Keratinocyte (primary cell): Measurements from ENCODE around the gene FXYD6. TPM values are rescaled to one million over a fixed set of nuclear protein-coding genes. Genes with fewer than 3 reads are reported as not detected.

Source experiments
- DNase-seq: peaks from one replicate; pipeline ENCODE4 v3.0.0-alpha.2; 2011; ENCODE audit warnings: low read depth, missing footprints, low spot score
- FAIRE-seq: peaks from 2 replicates; lab custom pipeline; 2011; peaks lifted over from hg19 to GRCh38; lab: Jason Lieb, UNC
- H2AFZ ChIP-seq: 2 replicates; pipeline ENCODE4 v1.6.0; 2012; ENCODE audit warnings: low read length, control low read depth, inconsistent platforms; ENCODE audit not compliant: control insufficient read depth
- H3K27ac ChIP-seq: 2 replicates; pipeline ENCODE4 v1.5.1; 2011; ENCODE audit warnings: low read length; ENCODE audit not compliant: control insufficient read depth, insufficient read depth
- H3K27me3 ChIP-seq: 3 replicates; pipeline ENCODE4 v1.6.0; 2011; ENCODE audit warnings: low read length; ENCODE audit not compliant: control insufficient read depth, insufficient read depth; ENCODE audit errors: extremely low read depth
- H3K36me3 ChIP-seq, 2 experiments: 2 replicates in 1 of 2; 3 replicates in 1 of 2; pipeline ENCODE4 v1.5.1; 2011; ENCODE audit warnings: low read length in 2 of 2, mild to moderate bottlenecking in 1 of 2; ENCODE audit not compliant: control insufficient read depth in 2 of 2, insufficient read depth in 2 of 2; ENCODE audit errors: extremely low read depth in 1 of 2
- H3K4me1 ChIP-seq: 3 replicates; pipeline ENCODE4 v1.5.1; 2011; ENCODE audit warnings: low read length; ENCODE audit not compliant: control insufficient read depth, insufficient read depth; ENCODE audit errors: extremely low read depth
- H3K4me2 ChIP-seq: 3 replicates; pipeline ENCODE4 v1.6.0; 2011; ENCODE audit warnings: low read depth, low read length; ENCODE audit not compliant: control insufficient read depth, insufficient read depth; ENCODE audit errors: extremely low read depth
- H3K4me3 ChIP-seq, 3 experiments: fragments of 200-600 bp in 1 of 3; sonication (generic) in 1 of 3; 2 replicates in 2 of 3; 3 replicates in 1 of 3; pipeline ENCODE4 v1.5.1; 2011 to 2016; ENCODE audit warnings: low read length in 3 of 3, mild to moderate bottlenecking in 3 of 3, control low read depth in 2 of 3, inconsistent platforms in 1 of 3, low read depth in 1 of 3, mixed read lengths in 1 of 3, mixed run types in 1 of 3, moderate library complexity in 1 of 3; ENCODE audit not compliant: control insufficient read depth in 2 of 3, insufficient read depth in 2 of 3; ENCODE audit errors: extremely low read depth in 1 of 3
- H3K79me2 ChIP-seq: 2 replicates; pipeline ENCODE4 v1.6.0; 2012; ENCODE audit warnings: low read length; ENCODE audit not compliant: control insufficient read depth, insufficient read depth
- H3K9ac ChIP-seq: 3 replicates; pipeline ENCODE4 v1.6.0; 2011; ENCODE audit warnings: low read length; ENCODE audit not compliant: control insufficient read depth, insufficient read depth; ENCODE audit errors: extremely low read depth
- H3K9me1 ChIP-seq: 3 replicates; pipeline ENCODE4 v1.6.0; 2011; ENCODE audit warnings: low read length; ENCODE audit not compliant: control insufficient read depth, insufficient read depth; ENCODE audit errors: extremely low read depth
- H3K9me3 ChIP-seq: 2 replicates; pipeline ENCODE4 v1.5.1; 2012; ENCODE audit warnings: low read depth, low read length; ENCODE audit not compliant: control insufficient read depth
- H4K20me1 ChIP-seq: 3 replicates; pipeline ENCODE4 v1.6.0; 2011; ENCODE audit warnings: low read length; ENCODE audit not compliant: control insufficient read depth, insufficient read depth; ENCODE audit errors: extremely low read depth
- CTCF ChIP-seq, 3 experiments: IDR thresholded peaks in 1 of 3; conservative IDR thresholded peaks in 1 of 3; optimal IDR thresholded peaks in 1 of 3; 2 replicates in 2 of 3; 3 replicates in 1 of 3; pipeline versions ENCODE3 to v1.5.1; 2011; ENCODE audit warnings: low read length in 3 of 3, mild to moderate bottlenecking in 3 of 3, moderate library complexity in 2 of 3, control low read depth in 1 of 3, inconsistent platforms in 1 of 3; ENCODE audit not compliant: insufficient read depth in 2 of 3; ENCODE audit errors: extremely low read depth in 1 of 3
- EZH2 ChIP-seq: IDR thresholded peaks from one replicate; pipeline ENCODE4 v1.6.1; 2012; ENCODE audit warnings: inconsistent platforms, mild to moderate bottlenecking, low read length, moderate library complexity
- dilution Hi-C: fragments of 300-500 bp; cut with MboI; formaldehyde crosslinking; loops from one replicate; pipeline ENCODE4 v1.7.0; 2020; ENCODE audit warnings: low sequenced_read_pairs; ENCODE audit not compliant: extremely low pct_ligation_motif_present
- polyA plus RNA-seq, 5 experiments: library from polyadenylated mRNA; depleted of rRNA in 3 of 5; stranded (reverse) in 3 of 5; stranded (forward) in 1 of 5; unstranded in 1 of 5; fragments of >200 nt; gene quantifications; 1 replicate in 1 of 5; 2 replicates in 3 of 5; 3 replicates in 1 of 5; pipeline versions ENCODE4 v1.2.1 to v1.2.3, GENCODE V29; 2011 to 2012; ENCODE audit warnings: missing spikeins in 2 of 5, low read depth in 1 of 5, low replicate concordance in 1 of 5

Gene FXYD6
- polyA plus RNA-seq, 1 donor (not counting 4 experiments of a cell fraction or from before 2014, with no cell fraction given): not detected

- FAIRE-seq (no peak), DNase-seq (no peak)
- Histone ChIP-seq H3K4me2 (no peak overlapping the region), H3K4me3 (no peak overlapping the region), H3K27ac (no peak overlapping the region), H3K79me2 (no peaks in the 10 kb centered on the region), H4K20me1 (no peaks in the 10 kb centered on the region), H3K36me3 (no peaks in the 10 kb centered on the region), H3K4me1 (peaks cover 9% of the 10 kb centered on the region), H3K9me3 (no peaks in the 10 kb centered on the region), H3K9me1 (no peaks in the 10 kb centered on the region), H3K9ac (no peak overlapping the region), H3K27me3 (peaks cover 9% of the 10 kb centered on the region), H2AFZ (no peak overlapping the region)
- no peak for TF ChIP-seq EZH2
- no peak for TF ChIP-seq CTCF (optimal IDR thresholded peaks at IDR 0.05 in 1 of 3, IDR thresholded peaks at IDR 0.05 in 1 of 3, conservative IDR thresholded peaks at IDR 0.05 in 1 of 3; ENCODE audit: extremely low read depth in 1 of 3, insufficient read depth in 2 of 3, low read length in 3 of 3)
- dilution Hi-C loops: no loop called here
These were observed 35.2 kb upstream of the FXYD6 start for GRCh38 chr11:117911694-117912093.

GRCh38 chr11:117910941-117911655 lies 34.6 kb upstream of the FXYD6 start:
- dilution Hi-C loops: no loop called here
- DNase-seq: no peak
- no peak overlapping the region for H3K27ac ChIP-seq

More at GRCh38 chr11:117910941-117911655, 34.6 kb upstream of the FXYD6 start:
- Histone ChIP-seq H3K4me1 (peaks cover 9% of the 10 kb centered on the region), H3K9me1 (no peaks in the 10 kb centered on the region), H3K9me3 (no peaks in the 10 kb centered on the region), H3K9ac (no peak overlapping the region), H3K4me3 (no peak overlapping the region), H3K4me2 (no peak overlapping the region), H3K36me3 (no peaks in the 10 kb centered on the region), H4K20me1 (no peaks in the 10 kb centered on the region), H3K79me2 (no peaks in the 10 kb centered on the region), H3K27me3 (peaks cover 9% of the 10 kb centered on the region), H2AFZ (no peak overlapping the region)
- no peak for FAIRE-seq
- no peak for TF ChIP-seq CTCF (optimal IDR thresholded peaks at IDR 0.05 in 1 of 3, IDR thresholded peaks at IDR 0.05 in 1 of 3, conservative IDR thresholded peaks at IDR 0.05 in 1 of 3; ENCODE audit: extremely low read depth in 1 of 3, insufficient read depth in 2 of 3, low read length in 3 of 3)
- no peak for TF ChIP-seq EZH2
